AG09309 (cell line): ENCODE data around the gene SEPHS2.

Experiments used
- DNase-seq: peaks from one replicate; pipeline ENCODE4 v3.0.0-alpha.2; 2010; ENCODE audit warnings: low read depth
- H3K4me3 ChIP-seq: 2 replicates; pipeline ENCODE4 v1.5.1; 2011; ENCODE audit warnings: mild to moderate bottlenecking, low read depth, low read length, moderate library complexity; ENCODE audit not compliant: control insufficient read depth
- CTCF ChIP-seq: IDR thresholded peaks from 2 replicates; pipeline ENCODE4 v1.5.1; 2011; ENCODE audit warnings: mild to moderate bottlenecking, low read depth, low read length, inconsistent platforms; ENCODE audit not compliant: insufficient read depth, control insufficient read depth; ENCODE audit errors: missing control alignments

The SEPHS2 gene

GRCh38 chr16:30476991-30477390 lies 31.3 kb upstream of the SEPHS2 start:
- no peak overlapping the region for H3K4me3 ChIP-seq
- no peak for DNase-seq
- no peak for TF ChIP-seq CTCF

- TF ChIP-seq CTCF, result no peak
- no peak for DNase-seq
- no peak overlapping the region for H3K4me3 ChIP-seq
These were observed 29.0 kb upstream of the SEPHS2 start for GRCh38 chr16:30474684-30475083.

- H3K4me3 ChIP-seq, result no peak overlapping the region
- no peak for DNase-seq
- TF ChIP-seq CTCF, result no peak
These were observed 28.4 kb upstream of the SEPHS2 start for GRCh38 chr16:30474074-30474452.

- no peak for TF ChIP-seq CTCF
- no peak for DNase-seq
These were observed 27.8 kb upstream of the SEPHS2 start for GRCh38 chr16:30473231-30474073.

GRCh38 chr16:30472328-30472942 lies 26.8 kb upstream of the SEPHS2 start, which contains the start of gene ITGAL:
ITGAL (plus strand) TSS chr16:30472742; CDS start chr16:30472838, 96 bp downstream.
- H3K4me3 ChIP-seq, result no peak within 1 kb of the TSS
- DNase-seq, result no peak
- TF ChIP-seq CTCF, result no peak

More at GRCh38 chr16:30473231-30474073, 27.8 kb upstream of the SEPHS2 start:
- H3K4me3 ChIP-seq, result no peak overlapping the region

- no peak overlapping the region for H3K4me3 ChIP-seq
- TF ChIP-seq CTCF, result no peak
- no peak for DNase-seq
These were observed 24.9 kb upstream of the SEPHS2 start for GRCh38 chr16:30470632-30470995.
